HL-60 (cell line): ENCODE measurements around the gene CKAP4.

Source experiments
- DNase-seq, 2 experiments: peaks; one replicate each; pipeline ENCODE4 v3.0.0-alpha.2; 2010 to 2020; ENCODE audit warnings: low read depth in 1 of 2, low spot score in 1 of 2
- H3K27ac ChIP-seq: fragments of 250-450 bp; sonication (Bioruptor Pico); replicated peaks from 2 replicates; pipeline ENCODE4 v1.5.1; 2020; ENCODE audit warnings: mild to moderate bottlenecking, moderate library complexity
- H3K27me3 ChIP-seq: fragments of 250-450 bp; sonication (Bioruptor Pico); 2 replicates; pipeline ENCODE4 v1.5.1; 2021; ENCODE audit warnings: mild to moderate bottlenecking, moderate library complexity; ENCODE audit not compliant: insufficient read depth, poor library complexity, severe bottlenecking
- H3K4me3 ChIP-seq: replicated peaks from 2 replicates; pipeline ENCODE4 v1.5.1; 2011; ENCODE audit warnings: mild to moderate bottlenecking, control low read depth, low read length; ENCODE audit not compliant: insufficient read depth
- GABPA ChIP-seq: IDR thresholded peaks from 2 replicates; pipeline ENCODE4 v1.6.1; 2012; ENCODE audit warnings: low read depth
- POLR2AphosphoS5 ChIP-seq: IDR thresholded peaks from 2 replicates; pipeline ENCODE4 v1.6.1; 2012; ENCODE audit warnings: low read depth
- SPI1 ChIP-seq: IDR thresholded peaks from 2 replicates; pipeline ENCODE4 v1.6.1; 2012; ENCODE audit warnings: low read depth, mild to moderate bottlenecking, borderline replicate concordance
- TF ChIP-seq, protein P1 (sequence below): IDR thresholded peaks from one replicate; pipeline ENCODE4 v1.5.1; 2011; ENCODE audit warnings: low read length, control low read depth, inconsistent platforms; ENCODE audit not compliant: insufficient read depth
- TF ChIP-seq, protein P2 (sequence below): IDR thresholded peaks from 2 replicates; pipeline ENCODE4 v1.6.1; 2012; ENCODE audit warnings: low read depth; ENCODE audit not compliant: insufficient replicate concordance

Gene CKAP4

DNA sequence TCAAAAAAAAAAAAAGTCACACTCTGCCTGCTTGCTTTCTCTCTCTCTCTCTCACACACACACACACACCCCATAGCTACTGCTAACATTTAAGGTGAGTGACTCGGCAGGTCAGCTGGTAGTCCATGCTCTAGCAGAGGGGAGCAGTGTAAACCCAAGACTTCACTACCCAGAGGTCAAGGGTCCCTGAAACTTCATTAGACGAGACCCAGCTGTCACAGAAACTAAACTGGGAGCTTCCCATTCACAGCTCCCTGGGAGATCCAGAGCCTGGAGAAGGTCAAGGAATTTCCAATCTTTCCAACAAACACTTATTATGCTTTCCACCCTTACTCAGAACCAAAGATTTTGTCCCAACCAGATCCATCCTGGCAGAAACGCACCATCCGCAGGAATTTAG, 33.2 kb downstream of the CKAP4 start:
- no peak for DNase-seq
- Histone ChIP-seq H3K27me3 (no peaks in the 10 kb centered on the region), H3K4me3 (no peak overlapping the region), H3K27ac (no peak overlapping the region)
- TF ChIP-seq, protein P1, sequence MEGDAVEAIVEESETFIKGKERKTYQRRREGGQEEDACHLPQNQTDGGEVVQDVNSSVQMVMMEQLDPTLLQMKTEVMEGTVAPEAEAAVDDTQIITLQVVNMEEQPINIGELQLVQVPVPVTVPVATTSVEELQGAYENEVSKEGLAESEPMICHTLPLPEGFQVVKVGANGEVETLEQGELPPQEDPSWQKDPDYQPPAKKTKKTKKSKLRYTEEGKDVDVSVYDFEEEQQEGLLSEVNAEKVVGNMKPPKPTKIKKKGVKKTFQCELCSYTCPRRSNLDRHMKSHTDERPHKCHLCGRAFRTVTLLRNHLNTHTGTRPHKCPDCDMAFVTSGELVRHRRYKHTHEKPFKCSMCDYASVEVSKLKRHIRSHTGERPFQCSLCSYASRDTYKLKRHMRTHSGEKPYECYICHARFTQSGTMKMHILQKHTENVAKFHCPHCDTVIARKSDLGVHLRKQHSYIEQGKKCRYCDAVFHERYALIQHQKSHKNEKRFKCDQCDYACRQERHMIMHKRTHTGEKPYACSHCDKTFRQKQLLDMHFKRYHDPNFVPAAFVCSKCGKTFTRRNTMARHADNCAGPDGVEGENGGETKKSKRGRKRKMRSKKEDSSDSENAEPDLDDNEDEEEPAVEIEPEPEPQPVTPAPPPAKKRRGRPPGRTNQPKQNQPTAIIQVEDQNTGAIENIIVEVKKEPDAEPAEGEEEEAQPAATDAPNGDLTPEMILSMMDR: no peak
- TF ChIP-seq GABPA: no peak
- TF ChIP-seq, protein P2, sequence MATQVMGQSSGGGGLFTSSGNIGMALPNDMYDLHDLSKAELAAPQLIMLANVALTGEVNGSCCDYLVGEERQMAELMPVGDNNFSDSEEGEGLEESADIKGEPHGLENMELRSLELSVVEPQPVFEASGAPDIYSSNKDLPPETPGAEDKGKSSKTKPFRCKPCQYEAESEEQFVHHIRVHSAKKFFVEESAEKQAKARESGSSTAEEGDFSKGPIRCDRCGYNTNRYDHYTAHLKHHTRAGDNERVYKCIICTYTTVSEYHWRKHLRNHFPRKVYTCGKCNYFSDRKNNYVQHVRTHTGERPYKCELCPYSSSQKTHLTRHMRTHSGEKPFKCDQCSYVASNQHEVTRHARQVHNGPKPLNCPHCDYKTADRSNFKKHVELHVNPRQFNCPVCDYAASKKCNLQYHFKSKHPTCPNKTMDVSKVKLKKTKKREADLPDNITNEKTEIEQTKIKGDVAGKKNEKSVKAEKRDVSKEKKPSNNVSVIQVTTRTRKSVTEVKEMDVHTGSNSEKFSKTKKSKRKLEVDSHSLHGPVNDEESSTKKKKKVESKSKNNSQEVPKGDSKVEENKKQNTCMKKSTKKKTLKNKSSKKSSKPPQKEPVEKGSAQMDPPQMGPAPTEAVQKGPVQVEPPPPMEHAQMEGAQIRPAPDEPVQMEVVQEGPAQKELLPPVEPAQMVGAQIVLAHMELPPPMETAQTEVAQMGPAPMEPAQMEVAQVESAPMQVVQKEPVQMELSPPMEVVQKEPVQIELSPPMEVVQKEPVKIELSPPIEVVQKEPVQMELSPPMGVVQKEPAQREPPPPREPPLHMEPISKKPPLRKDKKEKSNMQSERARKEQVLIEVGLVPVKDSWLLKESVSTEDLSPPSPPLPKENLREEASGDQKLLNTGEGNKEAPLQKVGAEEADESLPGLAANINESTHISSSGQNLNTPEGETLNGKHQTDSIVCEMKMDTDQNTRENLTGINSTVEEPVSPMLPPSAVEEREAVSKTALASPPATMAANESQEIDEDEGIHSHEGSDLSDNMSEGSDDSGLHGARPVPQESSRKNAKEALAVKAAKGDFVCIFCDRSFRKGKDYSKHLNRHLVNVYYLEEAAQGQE: no peak
- no peak for TF ChIP-seq POLR2AphosphoS5
- no peak for TF ChIP-seq SPI1

DNA sequence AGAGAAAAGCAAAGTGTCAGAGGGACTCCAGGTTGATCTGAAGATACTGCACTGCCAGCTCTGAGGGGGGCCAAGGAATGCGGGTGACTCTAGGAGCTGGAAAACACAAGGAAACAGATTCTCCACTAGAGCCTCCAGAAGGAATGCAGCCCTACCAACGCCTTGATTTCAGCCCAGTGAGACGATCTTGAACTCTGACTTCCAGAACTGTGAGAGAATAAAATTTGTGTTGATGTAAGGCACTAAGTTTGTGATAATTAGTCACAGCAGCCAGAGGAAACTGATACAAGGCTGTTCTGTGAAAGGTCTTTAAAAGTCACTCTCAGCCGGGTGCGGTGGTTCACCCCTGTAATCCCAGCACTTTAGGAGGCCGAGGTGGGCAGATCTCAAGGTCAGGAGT, 34.2 kb downstream of the CKAP4 start:
- no peaks in the 10 kb centered on the region for H3K27me3 ChIP-seq

DNA sequence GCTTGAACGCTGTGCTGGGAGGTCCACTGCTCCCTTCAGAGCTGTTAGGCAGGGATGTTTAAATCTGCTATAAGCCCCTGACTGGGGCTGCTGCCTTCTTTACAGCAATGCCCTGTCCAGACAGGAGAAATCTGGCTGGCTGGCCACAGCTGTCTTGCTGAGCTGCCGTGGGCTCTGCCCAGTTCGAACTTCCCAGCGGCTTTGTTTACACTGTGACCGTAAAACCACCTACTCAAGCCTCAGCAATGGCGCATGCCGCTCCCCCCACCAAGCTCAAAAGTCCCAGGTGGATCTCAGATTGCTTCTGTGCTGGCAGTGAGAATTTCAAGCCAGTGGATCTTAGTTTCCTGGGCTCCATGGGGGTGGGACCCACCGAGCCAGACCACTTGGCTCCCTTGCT, 35.8 kb downstream of the CKAP4 start:
- no peaks in the 10 kb centered on the region for H3K27me3 ChIP-seq
- TF ChIP-seq, protein P2: no peak
- TF ChIP-seq POLR2AphosphoS5 (no peak), SPI1 (no peak), GABPA (no peak)
- TF ChIP-seq, protein P1: no peak
- DNase-seq: no peak
- no peak overlapping the region for H3K27ac ChIP-seq
- H3K4me3 ChIP-seq: no peak overlapping the region

More for the DNA sequence above, 34.2 kb downstream of the CKAP4 start:
- Histone ChIP-seq H3K27ac (no peak overlapping the region), H3K4me3 (no peak overlapping the region)
- DNase-seq: no peak
- TF ChIP-seq, protein P2: no peak
